GM18520 (cell line): ENCODE results near the gene MORN2.

ENCODE experiments used
- ATAC-seq: cut with Tn5 transposase; IDR thresholded peaks from one replicate; pipeline ENCODE4 v1.9.1; 2021; ENCODE audit not compliant: unreplicated experiment

Gene MORN2

DNA sequence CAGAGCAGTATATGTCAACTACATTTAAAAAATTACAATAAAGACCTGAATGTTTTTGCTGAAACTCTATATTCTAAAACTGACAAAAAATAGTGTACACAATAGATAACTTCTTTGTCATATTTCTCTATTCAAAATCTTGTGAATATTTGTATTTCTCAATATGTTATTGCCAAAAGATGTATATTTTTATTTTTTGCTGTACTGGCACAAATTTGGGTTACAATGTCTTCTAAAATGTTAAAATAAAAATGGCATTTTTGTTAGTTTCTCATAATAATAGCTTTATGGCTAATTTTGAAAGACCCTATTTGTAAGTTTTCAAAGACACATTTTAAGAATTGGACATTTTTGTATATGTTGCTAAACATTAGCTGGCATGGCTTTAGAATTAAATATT lies 13.3 kb downstream of the MORN2 start:
- no peak for ATAC-seq

DNA sequence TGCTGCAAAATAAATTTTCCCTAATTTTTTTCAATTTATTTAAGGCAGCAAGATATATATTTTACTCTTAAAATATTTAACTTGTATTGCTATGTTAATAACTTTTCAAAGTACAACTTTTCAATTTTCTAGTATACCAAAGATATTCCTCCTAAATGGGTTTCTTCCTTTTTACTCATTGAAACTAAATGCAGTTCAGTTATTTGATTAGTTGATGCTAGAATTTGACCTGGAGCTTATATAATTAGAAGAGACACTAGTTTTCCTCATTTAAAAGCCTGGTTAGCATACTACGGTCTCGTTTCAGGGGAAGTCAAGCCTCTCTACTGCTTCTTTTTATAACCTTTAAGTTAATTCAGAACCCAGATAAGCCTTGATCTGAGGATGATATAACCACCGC lies 13.8 kb downstream of the MORN2 start, which contains the start of gene ARHGEF33:
ARHGEF33 (plus strand) TSS at position 301 of the 400 bp plus-strand sequence. CDS start 29,573 bp downstream, outside the sequence.
- ATAC-seq = no peak

- ATAC-seq = no peak
Observed at GRCh38 chr2:38892819-38893218, 17.0 kb downstream of the MORN2 start.

- ATAC-seq = no peak
Observed at GRCh38 chr2:38898256-38898655, 22.5 kb downstream of the MORN2 start.

- no peak for ATAC-seq
Observed at GRCh38 chr2:38900726-38901125, 24.9 kb downstream of the MORN2 start.

- ATAC-seq = no peak
Observed at GRCh38 chr2:38905251-38905650, 29.5 kb downstream of the MORN2 start.

GRCh38 chr2:38907242-38907641 lies 31.5 kb downstream of the MORN2 start:
- ATAC-seq = no peak

- ATAC-seq = peak; percentile 75
Observed at GRCh38 chr2:38907743-38908562, 32.2 kb downstream of the MORN2 start.

DNA sequence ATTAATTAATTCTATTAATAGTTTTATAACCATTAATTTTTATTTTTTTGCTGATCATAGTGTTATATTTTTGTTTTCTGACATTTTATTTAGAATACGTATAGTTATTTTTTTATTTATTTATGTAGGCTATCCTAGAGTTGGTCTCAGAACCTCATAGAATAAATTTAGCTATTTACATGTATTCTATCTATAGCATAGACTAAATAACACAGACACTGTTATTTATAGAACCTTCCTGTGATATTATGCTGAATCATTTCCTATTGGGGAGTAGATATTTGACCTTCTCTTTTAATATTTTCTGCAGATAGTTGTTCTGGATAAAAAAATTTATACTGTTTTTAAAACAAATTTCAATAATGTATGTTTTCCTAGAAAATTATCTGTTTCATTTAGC lies 34.1 kb downstream of the MORN2 start:
- ATAC-seq = no peak

DNA sequence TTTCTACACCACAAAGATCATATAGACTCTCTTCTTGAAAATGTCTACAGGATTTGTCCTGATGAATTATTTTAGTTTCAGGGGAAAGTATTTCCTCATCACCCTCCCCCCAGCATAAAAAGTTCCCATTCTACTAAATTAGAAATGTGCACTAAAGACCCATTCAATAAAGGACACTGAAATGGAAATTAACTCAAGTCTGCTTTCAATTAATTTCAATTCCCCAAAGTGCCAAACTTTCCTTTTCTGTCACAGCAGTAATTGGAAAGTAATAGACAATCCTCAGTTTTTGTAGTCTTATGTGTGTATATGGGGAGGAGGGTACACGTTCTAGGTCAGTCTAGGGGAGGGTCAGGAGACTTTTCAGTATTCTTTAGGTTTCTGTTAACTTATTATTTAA lies 35.4 kb downstream of the MORN2 start:
- no peak for ATAC-seq

- ATAC-seq = no peak
Observed at GRCh38 chr2:38912619-38913018, 36.8 kb downstream of the MORN2 start.

- ATAC-seq = no peak
Observed at GRCh38 chr2:38922389-38922788, 46.6 kb downstream of the MORN2 start.

DNA sequence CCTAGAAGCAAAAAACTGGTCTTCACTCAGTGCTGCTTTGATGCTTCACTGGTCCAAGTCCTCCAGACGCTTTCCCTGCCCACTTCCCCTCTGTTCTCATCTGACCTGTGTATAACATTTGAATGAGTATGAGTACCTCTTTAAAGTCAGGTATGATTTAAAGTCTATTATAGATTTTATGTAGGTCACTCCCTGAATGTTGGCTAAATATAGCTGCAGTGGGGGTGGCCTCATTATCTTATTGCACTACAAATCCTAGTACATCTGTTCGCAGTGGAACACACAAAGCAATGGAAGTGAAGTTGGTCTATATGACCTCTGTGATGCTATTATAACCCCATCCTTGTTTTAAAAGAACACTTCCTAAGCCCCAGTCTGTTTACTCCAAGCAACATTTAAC lies 47.1 kb downstream of the MORN2 start:
- no peak for ATAC-seq

DNA sequence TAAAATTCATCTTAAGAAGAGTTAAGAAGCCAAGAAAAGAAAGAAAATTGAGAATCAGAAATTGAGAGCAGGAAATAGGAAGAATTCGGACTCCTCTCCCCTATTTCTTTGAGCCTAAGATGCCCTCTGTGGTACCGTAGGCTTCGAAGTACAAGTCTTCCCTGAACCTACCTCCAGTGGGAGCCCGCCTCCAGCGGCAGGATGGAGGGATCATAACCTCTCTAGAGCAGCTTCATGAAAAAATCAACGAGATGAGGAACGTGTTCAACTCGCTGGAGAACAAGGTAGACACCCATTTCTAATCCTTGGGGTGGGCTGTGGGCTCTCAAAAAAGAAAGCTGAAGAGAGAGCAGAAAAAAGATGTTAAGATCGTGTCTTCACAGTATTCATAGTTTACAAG lies 50.2 kb downstream of the MORN2 start:
- ATAC-seq = no peak

DNA sequence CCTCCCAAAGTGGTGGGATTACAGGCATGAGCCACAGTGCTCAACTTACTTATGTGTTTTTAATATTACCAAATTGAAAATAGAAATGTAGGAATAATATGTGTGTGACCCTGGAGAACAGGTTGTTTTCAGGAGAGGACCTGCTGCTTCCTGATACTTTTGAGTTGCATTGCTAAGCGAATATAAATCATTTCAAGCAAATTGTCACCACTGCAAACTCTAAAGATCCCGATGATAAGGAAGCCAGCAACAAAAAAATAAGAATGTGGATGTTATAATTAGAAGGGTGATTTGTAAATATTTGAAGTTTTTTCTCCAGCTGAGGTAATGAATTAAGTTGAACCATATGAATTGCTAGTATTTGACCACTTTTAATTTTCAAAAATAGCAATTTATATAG lies 54.8 kb downstream of the MORN2 start:
- ATAC-seq = no peak
